GM10248 (cell line): ENCODE measurements around the gene NMT1.

Experiments
- CTCF ChIA-PET: fragments of 300-600 bp; sonication (Branson Sonifier 250); formaldehyde crosslinking; extraction: SDS; loops from one replicate; lab custom pipeline; 2021; ENCODE audit warnings: antibody characterized with exemption; lab: Yijun Ruan, JAX
- POLR2A ChIA-PET: fragments of 350-650 bp; sonication (Branson Sonifier 250); formaldehyde crosslinking; extraction: SDS; loops from one replicate; lab custom pipeline; 2020; ENCODE audit warnings: antibody characterized with exemption; lab: Yijun Ruan, JAX
- DNase-seq: peaks from one replicate; pipeline ENCODE4 v3.0.0; 2012; ENCODE audit errors: extremely low spot score
- CTCF ChIP-seq: IDR thresholded peaks from 2 replicates; pipeline ENCODE4 v1.5.1; 2012; ENCODE audit warnings: mild to moderate bottlenecking, low read depth; ENCODE audit errors: extremely low read depth, missing control alignments, control extremely low read depth

Gene NMT1

GRCh38 chr17:45086391-45086790, 25.3 kb downstream of the NMT1 start:
- no peak for TF ChIP-seq CTCF
- ChIA-PET POLR2A (interaction anchor here (0.6 kb wide), 1 partner anchor 62 kb away, joined by 3 read pairs; no protein-coding TSS in a partner anchor), CTCF (interaction anchor here (0.9 to 3.7 kb wide), 4 partner anchors 13 to 166 kb away, joined by 3 to 21 read pairs (median 6); partner anchors contain the start of gene ACBD4)
- DNase-seq = no peak

- ChIA-PET POLR2A (no interaction called here), CTCF (interaction anchor here (1.6 to 3.7 kb wide), 3 partner anchors 12 to 167 kb away, joined by 5 to 21 read pairs (median 6); partner anchors contain the start of gene ACBD4)
- TF ChIP-seq CTCF = no peak
- DNase-seq = no peak
These were observed 25.9 kb downstream of the NMT1 start for GRCh38 chr17:45086865-45087503.

- TF ChIP-seq CTCF = no peak
- no peak for DNase-seq
- POLR2A ChIA-PET = no interaction called here
- CTCF ChIA-PET = interaction anchor here (1.6 to 3.7 kb wide), 3 partner anchors 12 to 167 kb away, joined by 5 to 21 read pairs (median 6); partner anchors contain the start of gene ACBD4
These were observed 26.4 kb downstream of the NMT1 start for GRCh38 chr17:45087504-45087975.

- ChIA-PET CTCF (interaction anchor here (1.7 to 3.2 kb wide), 2 partner anchors 11 to 168 kb away, joined by 5 to 17 read pairs; no protein-coding TSS in a partner anchor), POLR2A (no interaction called here)
- TF ChIP-seq CTCF = no peak
- no peak for DNase-seq
These were observed 26.9 kb downstream of the NMT1 start for GRCh38 chr17:45087978-45088377.

- ChIA-PET CTCF (interaction anchor here (0.8 to 3.2 kb wide), 4 partner anchors 10 to 168 kb away, joined by 3 to 17 read pairs (median 3); partner anchors contain the start of gene ACBD4), POLR2A (interaction anchor here (0.9 kb wide), 1 partner anchor 60 kb away, joined by 4 read pairs; no protein-coding TSS in a partner anchor)
- no peak for DNase-seq
- no peak for TF ChIP-seq CTCF
These were observed 27.6 kb downstream of the NMT1 start for GRCh38 chr17:45088741-45089140.

GRCh38 chr17:45090711-45091110, 29.6 kb downstream of the NMT1 start:
- POLR2A ChIA-PET = no interaction called here
- CTCF ChIA-PET = interaction anchor here (3.2 kb wide), 1 partner anchor 8 kb away, joined by 17 read pairs; no protein-coding TSS in a partner anchor
- TF ChIP-seq CTCF = no peak
- DNase-seq = no peak
